C4-2B (cell line): Measurements from ENCODE around the gene DIS3L2.
"Not testable (repeated sequence)": the region's sequence is repeated elsewhere in the genome, so short reads cannot be mapped to it uniquely, and the experiment has no call there.

ENCODE experiments used
- H3K27ac ChIP-seq: fragments of 450-650 bp; 2 replicates; pipeline ENCODE4 v1.5.1; 2017
- ZFX ChIP-seq: fragments of 450-650 bp; IDR thresholded peaks from 2 replicates; pipeline ENCODE4 v1.6.1; 2017
- TF ChIP-seq, protein P1 (sequence below): fragments of 450-650 bp; conservative IDR thresholded peaks from 2 replicates; pipeline ENCODE4 v1.5.1; 2017; ENCODE audit warnings: mild to moderate bottlenecking

The DIS3L2 gene

DNA sequence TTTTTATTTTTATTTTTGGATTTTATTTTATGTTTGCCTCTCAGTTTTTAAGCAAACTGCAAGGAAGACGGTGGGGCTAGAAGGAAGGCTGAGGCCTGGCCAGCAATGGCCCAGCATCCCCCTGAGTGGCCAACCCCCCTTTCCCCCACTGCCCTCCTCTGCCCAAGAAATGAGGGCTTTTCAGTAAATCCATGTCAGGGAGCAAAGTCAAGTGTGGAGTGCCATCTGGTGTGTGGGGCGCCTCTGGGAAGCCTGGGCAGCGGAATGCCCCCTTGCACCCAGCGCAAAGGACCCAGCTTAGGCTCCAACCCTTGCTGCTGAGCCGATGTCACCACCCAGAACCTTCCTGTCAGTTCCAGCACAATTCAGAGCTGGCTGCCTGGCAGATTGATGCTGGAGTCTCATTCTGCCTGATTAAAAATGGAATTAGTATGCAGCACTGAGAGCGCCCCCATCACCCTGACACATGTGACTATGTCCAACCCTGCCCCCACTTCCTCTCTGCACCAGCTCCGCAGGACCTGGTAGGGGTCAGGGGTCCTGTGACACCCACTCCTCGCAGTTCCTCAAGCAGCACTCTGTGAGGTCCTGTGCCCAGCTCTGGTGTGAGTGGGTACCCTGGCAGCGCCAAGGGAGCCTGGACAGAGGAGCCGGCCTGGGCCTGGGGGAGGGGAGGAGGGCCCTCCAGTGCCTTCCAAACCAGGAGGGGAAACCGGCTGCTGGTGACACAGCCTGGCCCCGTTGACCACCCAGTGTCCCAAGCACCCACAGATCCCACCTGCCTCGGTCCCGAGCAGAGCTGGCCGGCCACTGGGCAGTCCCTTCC is 407.8 kb downstream of the DIS3L2 start:
- H3K27ac ChIP-seq: no peak overlapping the region
- TF ChIP-seq ZFX: no peak
- TF ChIP-seq, protein P1, sequence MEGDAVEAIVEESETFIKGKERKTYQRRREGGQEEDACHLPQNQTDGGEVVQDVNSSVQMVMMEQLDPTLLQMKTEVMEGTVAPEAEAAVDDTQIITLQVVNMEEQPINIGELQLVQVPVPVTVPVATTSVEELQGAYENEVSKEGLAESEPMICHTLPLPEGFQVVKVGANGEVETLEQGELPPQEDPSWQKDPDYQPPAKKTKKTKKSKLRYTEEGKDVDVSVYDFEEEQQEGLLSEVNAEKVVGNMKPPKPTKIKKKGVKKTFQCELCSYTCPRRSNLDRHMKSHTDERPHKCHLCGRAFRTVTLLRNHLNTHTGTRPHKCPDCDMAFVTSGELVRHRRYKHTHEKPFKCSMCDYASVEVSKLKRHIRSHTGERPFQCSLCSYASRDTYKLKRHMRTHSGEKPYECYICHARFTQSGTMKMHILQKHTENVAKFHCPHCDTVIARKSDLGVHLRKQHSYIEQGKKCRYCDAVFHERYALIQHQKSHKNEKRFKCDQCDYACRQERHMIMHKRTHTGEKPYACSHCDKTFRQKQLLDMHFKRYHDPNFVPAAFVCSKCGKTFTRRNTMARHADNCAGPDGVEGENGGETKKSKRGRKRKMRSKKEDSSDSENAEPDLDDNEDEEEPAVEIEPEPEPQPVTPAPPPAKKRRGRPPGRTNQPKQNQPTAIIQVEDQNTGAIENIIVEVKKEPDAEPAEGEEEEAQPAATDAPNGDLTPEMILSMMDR: no peak

DNA sequence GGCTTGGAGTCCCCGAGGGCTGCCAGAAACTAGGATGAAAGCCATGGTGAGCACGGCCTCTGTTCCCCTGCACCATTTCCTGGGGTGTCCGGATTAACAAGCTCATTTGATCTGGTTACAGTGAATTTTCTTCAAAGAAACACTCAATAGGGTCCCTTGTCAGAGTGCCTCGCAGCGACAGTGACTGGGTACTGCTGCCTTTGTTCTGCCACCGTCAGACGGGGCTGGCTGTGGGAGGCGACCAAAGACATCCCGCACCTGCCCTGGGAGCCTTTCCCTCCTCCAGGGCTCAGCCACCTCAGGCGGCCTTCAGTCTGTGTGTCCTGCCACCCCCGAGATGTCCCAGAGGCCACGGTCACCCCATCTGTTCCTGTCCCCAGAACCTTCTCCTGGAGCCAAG is 408.5 kb downstream of the DIS3L2 start:
- H3K27ac ChIP-seq: not testable (repeated sequence)

DNA sequence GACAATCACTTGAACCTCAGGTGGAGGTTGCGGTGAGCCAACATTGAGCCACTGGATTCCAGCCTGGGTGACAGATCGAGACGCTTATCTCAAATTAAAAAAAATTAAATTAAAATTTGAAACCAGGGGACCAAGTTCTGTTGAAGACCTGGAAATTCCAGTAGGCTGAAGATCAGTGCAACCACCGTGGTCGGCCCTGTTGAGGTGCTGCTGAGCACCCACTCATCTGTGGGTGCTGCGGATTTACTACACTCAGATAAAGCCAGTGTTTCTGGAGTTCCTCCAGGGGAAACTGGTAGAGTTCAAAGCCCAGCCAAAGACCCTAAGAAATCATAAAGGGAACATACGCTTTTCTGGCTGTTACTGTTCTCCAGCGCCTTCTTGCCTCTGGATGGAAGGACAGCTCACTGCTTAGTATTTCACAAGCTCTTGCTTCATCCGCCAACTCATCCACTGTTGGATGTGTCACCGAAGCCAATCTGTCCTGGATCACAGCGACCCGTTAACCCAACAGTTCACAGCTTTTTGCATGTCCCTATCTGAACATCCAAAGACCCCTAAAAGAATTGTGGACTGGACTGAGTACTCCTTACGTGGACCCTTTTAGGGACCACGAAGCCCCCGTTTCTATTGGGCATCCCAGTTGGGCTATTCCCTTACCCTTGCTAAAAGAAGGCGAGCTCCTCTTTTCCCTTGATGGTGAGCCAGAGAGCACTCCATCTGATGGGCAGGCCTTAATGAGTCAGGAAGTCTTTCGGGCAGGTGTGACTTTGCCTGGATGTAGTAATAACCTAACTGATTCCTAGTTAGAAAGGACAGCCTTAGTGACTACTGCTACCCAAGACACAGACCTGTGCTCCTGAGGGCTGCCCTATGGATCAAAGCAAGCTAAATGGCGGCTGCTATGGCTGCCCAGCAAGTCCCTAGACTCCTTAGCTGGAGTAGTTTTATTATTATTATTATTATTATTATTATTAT is 411.0 kb downstream of the DIS3L2 start:
- no peak overlapping the region for H3K27ac ChIP-seq
- TF ChIP-seq ZFX: no peak
- TF ChIP-seq, protein P1: no peak

DNA sequence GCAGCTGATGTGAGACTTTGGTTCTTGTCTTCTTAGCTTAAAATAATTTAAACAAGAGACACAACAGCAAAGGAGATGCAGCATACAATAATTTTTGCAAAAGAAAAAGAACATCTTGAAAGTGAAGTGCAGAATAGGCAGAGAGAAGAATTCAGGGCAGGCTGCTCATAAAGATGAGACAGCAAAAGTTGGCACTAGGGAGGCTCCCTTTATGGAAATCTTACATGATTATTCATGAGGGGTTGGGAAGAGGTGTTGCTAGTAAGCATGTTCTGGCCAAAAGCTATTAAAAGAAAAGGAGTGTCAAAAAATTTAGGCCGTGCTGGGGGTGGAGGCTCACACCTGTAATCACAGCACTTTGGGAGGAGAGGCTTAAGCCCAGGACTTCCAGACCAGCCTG is 412.8 kb downstream of the DIS3L2 start:
- no peak overlapping the region for H3K27ac ChIP-seq
- TF ChIP-seq, protein P1: no peak
- TF ChIP-seq ZFX: no peak

DNA sequence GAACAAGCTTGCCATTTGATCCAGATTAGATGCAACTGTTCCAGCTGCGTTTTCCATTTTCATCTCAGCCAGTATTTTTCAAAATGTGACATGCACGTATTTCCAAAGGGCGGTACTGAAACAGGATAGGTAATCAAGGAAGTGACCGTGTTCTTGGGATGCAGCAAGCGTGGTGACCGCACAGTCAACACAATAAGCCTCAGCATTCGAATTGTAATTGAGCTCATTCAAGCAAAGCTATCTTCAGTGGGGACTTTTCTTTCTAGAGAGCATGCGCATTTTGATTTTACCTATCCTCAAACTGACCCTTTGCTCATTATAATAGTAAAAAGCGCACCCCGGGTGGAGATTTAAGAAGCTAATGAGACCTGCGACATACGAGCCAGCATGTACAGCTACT is 413.7 kb downstream of the DIS3L2 start:
- TF ChIP-seq ZFX: no peak
- TF ChIP-seq, protein P1: no peak
- H3K27ac ChIP-seq: no peak overlapping the region

DNA sequence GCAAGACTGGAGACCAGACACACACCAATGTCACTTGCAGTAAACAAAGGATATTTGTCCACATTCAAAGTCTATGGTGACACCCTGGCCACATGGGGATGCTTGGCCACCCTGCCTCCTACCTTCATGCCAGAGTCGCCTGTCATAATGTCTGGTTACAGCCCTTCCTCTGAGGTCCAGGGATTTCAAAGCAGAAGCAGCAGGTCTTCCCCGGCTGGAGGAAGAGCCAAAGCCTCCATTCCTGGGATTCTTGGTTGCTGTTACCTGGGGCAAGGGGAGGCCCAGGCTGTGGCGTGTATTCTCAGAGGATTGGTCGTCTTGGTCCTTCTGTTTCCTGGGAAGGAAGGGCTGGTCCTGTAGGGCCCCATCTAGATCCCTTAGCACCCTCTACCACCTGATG is 414.7 kb downstream of the DIS3L2 start:
- H3K27ac ChIP-seq: no peak overlapping the region
- no peak for TF ChIP-seq ZFX
- TF ChIP-seq, protein P1: no peak

DNA sequence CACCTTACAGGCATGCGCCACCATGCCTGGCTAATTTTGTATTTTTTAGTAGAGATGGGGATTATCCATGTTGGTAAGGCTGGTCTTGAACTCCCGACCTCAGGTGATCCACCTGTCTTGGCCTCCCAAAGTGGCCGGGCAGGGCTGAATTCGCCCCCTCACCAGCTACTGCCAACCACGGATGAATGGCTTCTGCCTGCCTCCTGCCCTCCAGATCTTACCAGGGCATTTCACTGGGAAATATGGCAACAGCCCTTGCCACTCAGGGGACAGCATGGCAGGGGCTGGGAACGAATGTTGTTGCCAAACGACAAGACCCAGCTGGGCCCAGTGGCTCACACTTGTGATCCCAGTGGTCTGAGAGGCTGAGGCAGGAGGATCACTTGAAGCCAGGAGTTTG is 415.2 kb downstream of the DIS3L2 start:
- no peak for TF ChIP-seq ZFX
- TF ChIP-seq, protein P1: no peak
- no peak overlapping the region for H3K27ac ChIP-seq
